Uterus (tissue), 2 donors: ENCODE data around the gene CDC7.

Source experiments
- POLR2A ChIP-seq, 2 donors: fragments of 450-650 bp; IDR thresholded peaks; one replicate each; pipeline ENCODE4 v1.6.1; 2016; ENCODE audit warnings: antibody characterized with exemption in 2 of 2, mild to moderate bottlenecking in 1 of 2, moderate library complexity in 1 of 2
- TF ChIP-seq, protein P1 (sequence below), 4 experiments: fragments of 200-600 bp in 2 of 4; fragments of 450-650 bp in 2 of 4; sonication (generic) in 2 of 4; IDR thresholded peaks; one replicate each; pipeline ENCODE4 v1.5.1; 2016 to 2019; ENCODE audit warnings: antibody characterized with exemption in 4 of 4, mild to moderate bottlenecking in 2 of 4, moderate library complexity in 1 of 4

DNA sequence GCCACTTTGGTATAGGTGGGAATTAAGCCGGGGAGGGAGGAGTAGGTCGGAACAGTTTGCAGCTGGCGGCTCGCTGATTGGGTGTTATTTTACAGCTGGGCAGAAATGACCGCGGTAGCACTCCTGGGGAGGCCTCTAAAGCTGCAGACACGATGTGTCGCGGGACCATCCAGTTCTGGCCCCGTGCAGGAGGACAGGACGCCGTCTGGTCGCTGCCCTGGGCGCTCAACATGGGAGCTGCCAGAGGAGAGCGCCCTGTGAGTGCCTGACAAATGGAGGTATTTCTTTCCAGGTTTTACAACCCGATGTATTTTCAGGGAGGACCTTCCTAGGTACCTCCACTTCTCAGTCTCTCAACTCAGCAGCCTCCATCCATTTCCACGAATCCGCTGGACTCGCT lies 46.2 kb downstream of the CDC7 start:
- TF ChIP-seq, protein P1, sequence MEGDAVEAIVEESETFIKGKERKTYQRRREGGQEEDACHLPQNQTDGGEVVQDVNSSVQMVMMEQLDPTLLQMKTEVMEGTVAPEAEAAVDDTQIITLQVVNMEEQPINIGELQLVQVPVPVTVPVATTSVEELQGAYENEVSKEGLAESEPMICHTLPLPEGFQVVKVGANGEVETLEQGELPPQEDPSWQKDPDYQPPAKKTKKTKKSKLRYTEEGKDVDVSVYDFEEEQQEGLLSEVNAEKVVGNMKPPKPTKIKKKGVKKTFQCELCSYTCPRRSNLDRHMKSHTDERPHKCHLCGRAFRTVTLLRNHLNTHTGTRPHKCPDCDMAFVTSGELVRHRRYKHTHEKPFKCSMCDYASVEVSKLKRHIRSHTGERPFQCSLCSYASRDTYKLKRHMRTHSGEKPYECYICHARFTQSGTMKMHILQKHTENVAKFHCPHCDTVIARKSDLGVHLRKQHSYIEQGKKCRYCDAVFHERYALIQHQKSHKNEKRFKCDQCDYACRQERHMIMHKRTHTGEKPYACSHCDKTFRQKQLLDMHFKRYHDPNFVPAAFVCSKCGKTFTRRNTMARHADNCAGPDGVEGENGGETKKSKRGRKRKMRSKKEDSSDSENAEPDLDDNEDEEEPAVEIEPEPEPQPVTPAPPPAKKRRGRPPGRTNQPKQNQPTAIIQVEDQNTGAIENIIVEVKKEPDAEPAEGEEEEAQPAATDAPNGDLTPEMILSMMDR (IDR thresholded peaks at IDR 0.05) = no peak
- no peak for TF ChIP-seq POLR2A (IDR thresholded peaks at IDR 0.05)
